Stomach (tissue), 4 donors: ENCODE results near the gene CDC7.

Source experiments
- POLR2A ChIP-seq, 4 donors: fragments of 450-650 bp; IDR thresholded peaks; one replicate each; pipeline ENCODE4 v1.6.1; 2016; ENCODE audit warnings: antibody characterized with exemption in 4 of 4, control low read depth in 2 of 4, mild to moderate bottlenecking in 1 of 4, moderate library complexity in 1 of 4
- POLR2AphosphoS5 ChIP-seq, 3 donors: sonication (generic); formaldehyde crosslinking; IDR thresholded peaks; one replicate each; pipeline ENCODE4 v1.6.1; 2016; ENCODE audit warnings: antibody characterized with exemption in 3 of 3
- TF ChIP-seq, protein P1 (sequence below), 7 experiments: fragments of 450-650 bp in 4 of 7; fragments of 200-600 bp in 3 of 7; sonication (generic) in 3 of 7; IDR thresholded peaks; one replicate each; pipeline ENCODE4 v1.5.1; 2016 to 2019; ENCODE audit warnings: antibody characterized with exemption in 7 of 7, control low read depth in 2 of 7, mild to moderate bottlenecking in 1 of 7

DNA sequence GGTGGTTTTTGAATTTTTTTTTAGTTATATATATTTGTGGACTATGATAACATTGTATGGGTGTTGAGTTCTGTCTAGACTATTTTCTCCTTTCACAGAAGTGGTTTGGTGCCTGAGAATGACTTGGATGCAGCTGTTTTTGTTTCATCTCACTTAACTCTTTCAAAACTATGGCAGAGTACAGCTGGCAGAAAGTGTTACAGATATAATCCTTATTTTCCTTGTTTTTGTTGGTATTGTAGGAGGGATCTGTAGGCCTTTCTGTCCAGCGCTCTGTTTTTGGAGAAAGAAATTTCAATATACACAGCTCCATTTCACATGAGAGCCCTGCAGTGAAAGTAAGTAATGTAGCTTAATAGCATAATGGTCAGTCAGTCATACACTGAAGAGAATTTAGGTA lies 13.1 kb downstream of the CDC7 start:
- TF ChIP-seq POLR2A (IDR thresholded peaks at IDR 0.05) (no peak), POLR2AphosphoS5 (IDR thresholded peaks at IDR 0.05) (no peak)
- TF ChIP-seq, protein P1, sequence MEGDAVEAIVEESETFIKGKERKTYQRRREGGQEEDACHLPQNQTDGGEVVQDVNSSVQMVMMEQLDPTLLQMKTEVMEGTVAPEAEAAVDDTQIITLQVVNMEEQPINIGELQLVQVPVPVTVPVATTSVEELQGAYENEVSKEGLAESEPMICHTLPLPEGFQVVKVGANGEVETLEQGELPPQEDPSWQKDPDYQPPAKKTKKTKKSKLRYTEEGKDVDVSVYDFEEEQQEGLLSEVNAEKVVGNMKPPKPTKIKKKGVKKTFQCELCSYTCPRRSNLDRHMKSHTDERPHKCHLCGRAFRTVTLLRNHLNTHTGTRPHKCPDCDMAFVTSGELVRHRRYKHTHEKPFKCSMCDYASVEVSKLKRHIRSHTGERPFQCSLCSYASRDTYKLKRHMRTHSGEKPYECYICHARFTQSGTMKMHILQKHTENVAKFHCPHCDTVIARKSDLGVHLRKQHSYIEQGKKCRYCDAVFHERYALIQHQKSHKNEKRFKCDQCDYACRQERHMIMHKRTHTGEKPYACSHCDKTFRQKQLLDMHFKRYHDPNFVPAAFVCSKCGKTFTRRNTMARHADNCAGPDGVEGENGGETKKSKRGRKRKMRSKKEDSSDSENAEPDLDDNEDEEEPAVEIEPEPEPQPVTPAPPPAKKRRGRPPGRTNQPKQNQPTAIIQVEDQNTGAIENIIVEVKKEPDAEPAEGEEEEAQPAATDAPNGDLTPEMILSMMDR (IDR thresholded peaks at IDR 0.05): no peak
